HepG2 (cell line): ENCODE data around the gene CCSER2. TPM values are rescaled to one million over a fixed set of nuclear protein-coding genes. Genes with fewer than 3 reads are reported as not detected.

Experiments
- ATAC-seq: fragments of 200-7000 bp; cut with Tn5 transposase; 3 replicates; pipeline ENCODE4 v1.9.1; 2020; ENCODE audit warnings: mild to moderate bottlenecking, moderate library complexity
- BruUV-seq: library from RNA; stranded (reverse); fragments of 400-500 nt; replicated peaks from 2 replicates; lab custom pipeline; 2021; lab: Mats Ljungman, UMichigan
- CTCF ChIA-PET: fragments of 300-600 bp; formaldehyde crosslinking; extraction: SDS; loops from one replicate; lab custom pipeline; 2021; ENCODE audit warnings: low total read pairs, inconsistent platforms, low intra/inter-chr PET ratio; lab: Yijun Ruan, JAX
- POLR2A ChIA-PET: fragments of 350-600 bp; sonication (Branson Sonifier 250); formaldehyde crosslinking; loops from one replicate; lab custom pipeline; 2020; ENCODE audit warnings: antibody characterized with exemption, inconsistent platforms; lab: Yijun Ruan, JAX
- DNase-seq: peaks from one replicate; pipeline ENCODE4 v3.0.0-alpha.2; 2015; ENCODE audit warnings: low spot score
- FAIRE-seq: peaks from 3 replicates; lab custom pipeline; 2011; peaks lifted over from hg19 to GRCh38; lab: Jason Lieb, UNC
- H2AFZ ChIP-seq: one replicate; pipeline ENCODE4 v1.6.1; 2011; ENCODE audit warnings: low read length, inconsistent platforms
- H3K27ac ChIP-seq: fragments of 300-600 bp; 3 replicates; pipeline ENCODE4 v1.8.0; 2011; ENCODE audit warnings: mixed run types, mild to moderate bottlenecking, mixed read lengths, low read length, inconsistent platforms; ENCODE audit not compliant: insufficient read depth; ENCODE audit errors: extremely low read length
- H3K27me3 ChIP-seq, 2 experiments: fragments of 200-600 bp in 1 of 2; 2 replicates in 1 of 2; 3 replicates in 1 of 2; pipeline versions ENCODE4 v1.6.0 to v1.8.0; 2011; ENCODE audit warnings: low read length in 2 of 2, mild to moderate bottlenecking in 2 of 2, moderate library complexity in 2 of 2, inconsistent platforms in 1 of 2; ENCODE audit not compliant: insufficient read depth in 2 of 2, control insufficient read depth in 1 of 2
- H3K36me3 ChIP-seq, 2 experiments: fragments of 200-600 bp in 1 of 2; replicated peaks in 1 of 2; 2 replicates in 1 of 2; 3 replicates in 1 of 2; pipeline versions ENCODE4 v1.5.1 to v1.8.0; 2011; ENCODE audit warnings: low read length in 2 of 2, inconsistent platforms in 1 of 2; ENCODE audit not compliant: insufficient read depth in 2 of 2, control insufficient read depth in 1 of 2
- H3K4me1 ChIP-seq: 2 replicates; pipeline ENCODE4 v1.5.1; 2012; ENCODE audit warnings: low read length, inconsistent platforms; ENCODE audit not compliant: insufficient read depth
- H3K4me2 ChIP-seq: 2 replicates; pipeline ENCODE4 v1.6.0; 2011; ENCODE audit warnings: low read depth, low read length, inconsistent platforms
- H3K4me3 ChIP-seq, 3 experiments: fragments of 200-600 bp in 1 of 3; sonication (generic), shearing (Covaris generic) in 1 of 3; replicated peaks in 1 of 3; 2 replicates each; pipeline ENCODE4 v1.5.1; 2011 to 2016; ENCODE audit warnings: low read length in 3 of 3, inconsistent platforms in 2 of 3, low read depth in 2 of 3, mild to moderate bottlenecking in 2 of 3, control low read depth in 1 of 3, mixed read lengths in 1 of 3; ENCODE audit not compliant: insufficient read depth in 1 of 3
- H3K79me2 ChIP-seq: one replicate; pipeline ENCODE4 v1.6.1; 2011; ENCODE audit warnings: low read length, inconsistent platforms; ENCODE audit not compliant: insufficient read depth
- H3K9ac ChIP-seq: 2 replicates; pipeline ENCODE4 v1.6.0; 2011; ENCODE audit warnings: mild to moderate bottlenecking, low read depth, low read length, inconsistent platforms; ENCODE audit not compliant: insufficient read depth
- H3K9me3 ChIP-seq: 2 replicates; pipeline ENCODE4 v1.5.1; 2012; ENCODE audit warnings: mild to moderate bottlenecking, low read length
- H4K20me1 ChIP-seq: 2 replicates; pipeline ENCODE4 v1.6.0; 2011; ENCODE audit warnings: inconsistent platforms, mild to moderate bottlenecking, low read length, moderate library complexity; ENCODE audit not compliant: insufficient read depth
- ATRX ChIP-seq: sonication (generic); formaldehyde crosslinking; IDR thresholded peaks from 2 replicates; pipeline ENCODE4 v1.4.0; 2020; ENCODE audit warnings: missing genetic modification reagents, borderline replicate concordance
- FOXM1 ChIP-seq: sonication (generic); formaldehyde crosslinking; IDR thresholded peaks from 2 replicates; pipeline ENCODE4 v1.5.0; 2020; ENCODE audit warnings: missing genetic modification reagents
- KMT2A ChIP-seq: sonication (generic); formaldehyde crosslinking; IDR thresholded peaks from 2 replicates; pipeline ENCODE4 v1.4.0; 2020; ENCODE audit warnings: missing genetic modification reagents
- KMT2B ChIP-seq: IDR thresholded peaks from 2 replicates; pipeline ENCODE4 v1.6.1; 2016; ENCODE audit warnings: missing genetic modification reagents, missing compliant biosample characterization
- MAF1 ChIP-seq: sonication (generic); formaldehyde crosslinking; IDR thresholded peaks from 2 replicates; pipeline ENCODE4 v1.5.0; 2020; ENCODE audit warnings: missing genetic modification reagents, borderline replicate concordance
- POLR2A ChIP-seq, 2 experiments: IDR thresholded peaks; 2 replicates each; pipeline ENCODE4 v1.6.1; 2011; ENCODE audit warnings: low read depth in 2 of 2, low read length in 2 of 2, mild to moderate bottlenecking in 1 of 2, moderate library complexity in 1 of 2; ENCODE audit not compliant: insufficient read depth in 1 of 2
- RAD51 ChIP-seq: fragments of 450-650 bp; IDR thresholded peaks from 2 replicates; pipeline ENCODE4 v1.6.1; 2016; ENCODE audit warnings: borderline replicate concordance
- RNF219 ChIP-seq: sonication (generic); formaldehyde crosslinking; IDR thresholded peaks from 2 replicates; pipeline ENCODE4 v1.5.0; 2020; ENCODE audit warnings: mild to moderate bottlenecking, missing genetic modification reagents
- SALL2 ChIP-seq: sonication (generic); formaldehyde crosslinking; IDR thresholded peaks from 2 replicates; pipeline ENCODE4 v1.8.1; 2023; ENCODE audit warnings: mild to moderate bottlenecking, missing genetic modification reagents, inconsistent platforms
- STAT5B ChIP-seq: sonication (generic); formaldehyde crosslinking; IDR thresholded peaks from 2 replicates; pipeline ENCODE4 v1.4.0; 2020; ENCODE audit warnings: missing genetic modification reagents
- TOE1 ChIP-seq: sonication (generic); formaldehyde crosslinking; IDR thresholded peaks from 2 replicates; pipeline ENCODE4 v1.4.0; 2020; ENCODE audit warnings: mild to moderate bottlenecking, missing genetic modification reagents
- WIZ ChIP-seq: sonication (generic); formaldehyde crosslinking; IDR thresholded peaks from 2 replicates; pipeline ENCODE4 v1.5.1; 2020; ENCODE audit warnings: mild to moderate bottlenecking, missing genetic modification reagents
- ZNF251 ChIP-seq: sonication (generic); formaldehyde crosslinking; IDR thresholded peaks from 2 replicates; pipeline ENCODE4 v1.9.0; 2021; ENCODE audit warnings: mild to moderate bottlenecking, missing genetic modification reagents
- ZNF3 ChIP-seq: IDR thresholded peaks from 2 replicates; pipeline ENCODE4 v1.7.0; 2017; ENCODE audit warnings: inconsistent platforms
- ZNF326 ChIP-seq: sonication (generic); formaldehyde crosslinking; IDR thresholded peaks from 2 replicates; pipeline ENCODE4 v1.4.0; 2020; ENCODE audit warnings: missing genetic modification reagents, borderline replicate concordance
- ZNF331 ChIP-seq: sonication (generic); formaldehyde crosslinking; IDR thresholded peaks from 2 replicates; pipeline ENCODE4 v1.4.0; 2020; ENCODE audit warnings: missing genetic modification reagents
- ZNF367 ChIP-seq: sonication (generic); formaldehyde crosslinking; IDR thresholded peaks from 2 replicates; pipeline ENCODE4 v1.4.0; 2020; ENCODE audit warnings: missing genetic modification reagents, borderline replicate concordance
- ZNF614 ChIP-seq: IDR thresholded peaks from 2 replicates; pipeline ENCODE4 v1.6.1; 2018; ENCODE audit warnings: missing biosample characterization, missing genetic modification reagents, inconsistent platforms, borderline replicate concordance
- WGBS: methylation state at CpG from one replicate; pipeline ENCODE4 v1.1.6; 2017; ENCODE audit warnings: low lambda C conversion rate; 5-methylcytosine and 5-hydroxymethylcytosine counted together
- in situ Hi-C: cut with HindIII; loops from 2 replicates; pipeline ENCODE4 v1.10.0; 2017; ENCODE audit warnings: low pct_unique_long_range_greater_than_20kb; ENCODE audit not compliant: extremely low pct_ligation_motif_present
- intact Hi-C: fragments of 100-400 bp; cut with micrococcal nuclease; formaldehyde crosslinking; loops from one replicate; pipeline ENCODE4 v1.10.0; 2022; ENCODE audit not compliant: unreplicated experiment
- polyA plus RNA-seq, 8 experiments: library from polyadenylated mRNA; depleted of rRNA in 3 of 8; stranded (reverse) in 7 of 8; unstranded in 1 of 8; fragments of >200 nt; fragmentation: Illumina TruSeq in 4 of 8; extraction: Trizol in 4 of 8; gene quantifications; 2 replicates each; pipeline versions ENCODE4 v1.2.1 to v1.2.3, GENCODE V29; 2011 to 2016; ENCODE audit warnings: low read depth in 4 of 8, missing spikeins in 1 of 8, mixed read lengths in 1 of 8; ENCODE audit not compliant: insufficient read depth in 1 of 8
- total RNA-seq, 5 experiments: library from RNA; depleted of rRNA; stranded (reverse); fragments of >200 nt; fragmentation: Illumina TruSeq; extraction: Trizol; gene quantifications; 2 replicates each; pipeline ENCODE4 v1.2.3, GENCODE V29; 2016; ENCODE audit warnings: low read depth in 1 of 5
- TF ChIP-seq, protein P1 (sequence below): sonication (generic); formaldehyde crosslinking; IDR thresholded peaks from 2 replicates; pipeline ENCODE4 v1.9.0; 2021; ENCODE audit warnings: missing genetic modification reagents, borderline replicate concordance
- TF ChIP-seq, protein P2 (sequence below): IDR thresholded peaks from 2 replicates; pipeline ENCODE4 v1.6.1; 2016; ENCODE audit warnings: mild to moderate bottlenecking
- TF ChIP-seq, protein P3 (sequence below): sonication (generic); formaldehyde crosslinking; IDR thresholded peaks from 2 replicates; pipeline ENCODE4 v1.5.0; 2020; ENCODE audit warnings: missing genetic modification reagents

Gene CCSER2
- total and polyA plus RNA-seq, 2 of the 13 experiments (the other 11 are each of a cell fraction or from before 2014, with no cell fraction given), result 13.3 to 17.2 TPM

DNA sequence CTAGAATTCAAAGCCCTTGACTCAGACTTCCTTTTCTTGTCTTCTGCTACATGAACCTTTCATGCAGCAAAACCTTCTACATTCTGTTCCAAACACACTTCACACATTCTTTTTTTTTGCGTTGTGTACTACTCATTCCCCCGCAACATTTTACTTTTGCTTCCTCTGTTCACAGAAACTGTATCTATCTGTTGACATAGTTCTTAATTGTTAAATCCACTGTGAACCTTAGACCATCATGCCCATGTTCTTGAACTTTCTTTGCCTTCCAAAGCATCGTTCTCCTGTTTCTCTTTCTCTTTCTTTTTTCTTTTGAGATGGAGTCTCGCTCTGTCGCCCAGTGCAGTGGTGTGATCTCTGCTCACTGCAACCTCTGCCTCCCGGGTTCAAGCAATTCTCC is 14.2 kb downstream of the CCSER2 start (continued):
- no peak for TF ChIP-seq RNF219 (CRISPR knock-in tag)
- no peak for TF ChIP-seq WIZ (CRISPR knock-in tag)
- TF ChIP-seq ATRX (CRISPR knock-in tag), result no peak
- TF ChIP-seq STAT5B, result no peak
- TF ChIP-seq POLR2A (IDR thresholded peaks at IDR 0.05; ENCODE audit: insufficient read depth in 1 of 2, low read depth in 2 of 2, low read length in 2 of 2), result no peak
- TF ChIP-seq TOE1 (CRISPR knock-in tag), result no peak
- no peak for TF ChIP-seq ZNF326 (CRISPR knock-in tag)
- no peak for TF ChIP-seq SALL2 (CRISPR knock-in tag)
- no peak for TF ChIP-seq KMT2B (CRISPR knock-in tag)
- no peak for TF ChIP-seq ZNF3
- TF ChIP-seq ZNF367 (CRISPR knock-in tag), result no peak

GRCh38 chr10:84343831-84344230 is 15.4 kb downstream of the CCSER2 start:
- no peak for ATAC-seq
- intact Hi-C loops, result no loop called here
- in situ Hi-C loops, result no loop called here
- H2AFZ ChIP-seq, result no peak overlapping the region
- no peak overlapping the region for H3K4me3 ChIP-seq
- H3K4me1 ChIP-seq, result no peaks in the 10 kb centered on the region
- FAIRE-seq, result no peak
- H3K36me3 ChIP-seq, result no peaks in the 10 kb centered on the region; a peak in 1 of 5 replicates
- H4K20me1 ChIP-seq, result no peaks in the 10 kb centered on the region; the same call in 1 of the 2 replicates
- BruUV-seq, result no TSS peak
- ChIA-PET CTCF (no interaction called here), POLR2A (no interaction called here)
- H3K27ac ChIP-seq, result no peak overlapping the region
- H3K9ac ChIP-seq, result no peak overlapping the region
- no peak for DNase-seq
- 95% methylated on average over 1 of the region's 1 CpG for WGBS
- H3K4me2 ChIP-seq, result no peak overlapping the region
- H3K9me3 ChIP-seq, result no peaks in the 10 kb centered on the region
- no peaks in the 10 kb centered on the region for H3K27me3 ChIP-seq
- H3K79me2 ChIP-seq, result peaks cover 25% of the 10 kb centered on the region
- TF ChIP-seq RAD51 (no peak), ZNF251 (CRISPR knock-in tag) (no peak), FOXM1 (CRISPR knock-in tag) (no peak), ZNF614 (no peak), MAF1 (no peak), ZNF331 (no peak), KMT2A (no peak)
- TF ChIP-seq, protein P1, sequence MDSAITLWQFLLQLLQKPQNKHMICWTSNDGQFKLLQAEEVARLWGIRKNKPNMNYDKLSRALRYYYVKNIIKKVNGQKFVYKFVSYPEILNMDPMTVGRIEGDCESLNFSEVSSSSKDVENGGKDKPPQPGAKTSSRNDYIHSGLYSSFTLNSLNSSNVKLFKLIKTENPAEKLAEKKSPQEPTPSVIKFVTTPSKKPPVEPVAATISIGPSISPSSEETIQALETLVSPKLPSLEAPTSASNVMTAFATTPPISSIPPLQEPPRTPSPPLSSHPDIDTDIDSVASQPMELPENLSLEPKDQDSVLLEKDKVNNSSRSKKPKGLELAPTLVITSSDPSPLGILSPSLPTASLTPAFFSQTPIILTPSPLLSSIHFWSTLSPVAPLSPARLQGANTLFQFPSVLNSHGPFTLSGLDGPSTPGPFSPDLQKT, result no peak
- TF ChIP-seq, protein P2, sequence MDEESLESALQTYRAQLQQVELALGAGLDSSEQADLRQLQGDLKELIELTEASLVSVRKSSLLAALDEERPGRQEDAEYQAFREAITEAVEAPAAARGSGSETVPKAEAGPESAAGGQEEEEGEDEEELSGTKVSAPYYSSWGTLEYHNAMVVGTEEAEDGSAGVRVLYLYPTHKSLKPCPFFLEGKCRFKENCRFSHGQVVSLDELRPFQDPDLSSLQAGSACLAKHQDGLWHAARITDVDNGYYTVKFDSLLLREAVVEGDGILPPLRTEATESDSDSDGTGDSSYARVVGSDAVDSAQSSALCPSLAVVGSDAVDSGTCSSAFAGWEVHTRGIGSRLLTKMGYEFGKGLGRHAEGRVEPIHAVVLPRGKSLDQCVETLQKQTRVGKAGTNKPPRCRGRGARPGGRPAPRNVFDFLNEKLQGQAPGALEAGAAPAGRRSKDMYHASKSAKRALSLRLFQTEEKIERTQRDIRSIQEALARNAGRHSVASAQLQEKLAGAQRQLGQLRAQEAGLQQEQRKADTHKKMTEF (CRISPR knock-in tag), result no peak
- TF ChIP-seq, protein P3, sequence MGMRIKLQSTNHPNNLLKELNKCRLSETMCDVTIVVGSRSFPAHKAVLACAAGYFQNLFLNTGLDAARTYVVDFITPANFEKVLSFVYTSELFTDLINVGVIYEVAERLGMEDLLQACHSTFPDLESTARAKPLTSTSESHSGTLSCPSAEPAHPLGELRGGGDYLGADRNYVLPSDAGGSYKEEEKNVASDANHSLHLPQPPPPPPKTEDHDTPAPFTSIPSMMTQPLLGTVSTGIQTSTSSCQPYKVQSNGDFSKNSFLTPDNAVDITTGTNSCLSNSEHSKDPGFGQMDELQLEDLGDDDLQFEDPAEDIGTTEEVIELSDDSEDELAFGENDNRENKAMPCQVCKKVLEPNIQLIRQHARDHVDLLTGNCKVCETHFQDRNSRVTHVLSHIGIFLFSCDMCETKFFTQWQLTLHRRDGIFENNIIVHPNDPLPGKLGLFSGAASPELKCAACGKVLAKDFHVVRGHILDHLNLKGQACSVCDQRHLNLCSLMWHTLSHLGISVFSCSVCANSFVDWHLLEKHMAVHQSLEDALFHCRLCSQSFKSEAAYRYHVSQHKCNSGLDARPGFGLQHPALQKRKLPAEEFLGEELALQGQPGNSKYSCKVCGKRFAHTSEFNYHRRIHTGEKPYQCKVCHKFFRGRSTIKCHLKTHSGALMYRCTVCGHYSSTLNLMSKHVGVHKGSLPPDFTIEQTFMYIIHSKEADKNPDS (CRISPR knock-in tag), result no peak
